HEK293T (cell line): ENCODE results near the gene TUB.

ENCODE experiments used
- BHLHE40 ChIP-seq: fragments of 450-650 bp; IDR thresholded peaks from 2 replicates; pipeline ENCODE4 v1.6.1; 2016; ENCODE audit warnings: mild to moderate bottlenecking, moderate library complexity, borderline replicate concordance
- CTBP1 ChIP-seq: fragments of 450-650 bp; IDR thresholded peaks from 2 replicates; pipeline ENCODE4 v1.6.1; 2016; ENCODE audit warnings: borderline replicate concordance
- FOXA1 ChIP-seq: fragments of 450-650 bp; IDR thresholded peaks from 2 replicates; pipeline ENCODE4 v1.6.1; 2016; ENCODE audit warnings: mild to moderate bottlenecking
- FOXK2 ChIP-seq: fragments of 450-650 bp; IDR thresholded peaks from 2 replicates; pipeline ENCODE4 v1.6.1; 2016; ENCODE audit warnings: mild to moderate bottlenecking
- FOXM1 ChIP-seq: fragments of 450-650 bp; IDR thresholded peaks from 2 replicates; pipeline ENCODE4 v1.6.1; 2017; ENCODE audit warnings: mild to moderate bottlenecking, borderline replicate concordance
- L3MBTL2 ChIP-seq: fragments of 450-650 bp; conservative IDR thresholded peaks from 2 replicates; pipeline ENCODE4 v1.6.1; 2016; ENCODE audit warnings: mild to moderate bottlenecking
- LEF1 ChIP-seq: fragments of 450-650 bp; IDR thresholded peaks from 2 replicates; pipeline ENCODE4 v1.6.1; 2017; ENCODE audit warnings: mild to moderate bottlenecking, borderline replicate concordance
- PKNOX1 ChIP-seq: fragments of 450-650 bp; IDR thresholded peaks from 2 replicates; pipeline ENCODE4 v1.6.1; 2016
- SUZ12 ChIP-seq: fragments of 450-650 bp; IDR thresholded peaks from 2 replicates; pipeline ENCODE4 v1.6.1; 2016; ENCODE audit warnings: mild to moderate bottlenecking
- TARDBP ChIP-seq: fragments of 450-650 bp; IDR thresholded peaks from 2 replicates; pipeline ENCODE4 v1.6.1; 2016

- TF ChIP-seq FOXK2 (no peak), BHLHE40 (no peak), FOXA1 (no peak), CTBP1 (no peak), L3MBTL2 (no peak), FOXM1 (no peak), LEF1 (no peak), PKNOX1 (no peak), SUZ12 (no peak), TARDBP (no peak)
Measured at GRCh38 chr11:8066911-8067455, 14.0 kb upstream of the TUB start.
